MM.1S (cell line): ENCODE results near the gene ERV3-1.

Experiments
- DNase-seq: peaks from one replicate; pipeline ENCODE4 v3.0.0-alpha.2; 2015
- H2AFZ ChIP-seq: fragments of 300-600 bp; sonication (generic); 2 replicates; pipeline ENCODE4 v1.6.0; 2016; ENCODE audit warnings: antibody characterized with exemption, low read length
- H3F3A ChIP-seq: fragments of 300-600 bp; sonication (generic); 2 replicates; pipeline ENCODE4 v1.6.1; 2016; ENCODE audit warnings: mild to moderate bottlenecking, antibody characterized with exemption, low read length, moderate library complexity, mixed read lengths; ENCODE audit not compliant: insufficient read depth
- H3K27ac ChIP-seq: fragments of 300-600 bp; sonication (generic); 2 replicates; pipeline ENCODE4 v1.5.1; 2016; ENCODE audit warnings: mild to moderate bottlenecking, low read length
- H3K27me3 ChIP-seq: fragments of 300-600 bp; sonication (generic); replicated peaks from 2 replicates; pipeline ENCODE4 v1.6.0; 2016; ENCODE audit warnings: low read length; ENCODE audit not compliant: insufficient read depth
- H3K36me3 ChIP-seq: fragments of 300-600 bp; sonication (generic); replicated peaks from 2 replicates; pipeline ENCODE4 v1.6.1; 2016; ENCODE audit warnings: mild to moderate bottlenecking, low read length, mixed read lengths; ENCODE audit not compliant: insufficient read depth
- H3K4me1 ChIP-seq: fragments of 300-600 bp; sonication (generic); 2 replicates; pipeline ENCODE4 v1.6.1; 2016; ENCODE audit warnings: low read length, mixed read lengths
- H3K4me2 ChIP-seq: fragments of 300-600 bp; sonication (generic); 2 replicates; pipeline ENCODE4 v1.6.0; 2016; ENCODE audit warnings: low read depth, low read length
- H3K4me3 ChIP-seq: fragments of 300-600 bp; sonication (generic); 2 replicates; pipeline ENCODE4 v1.5.1; 2016; ENCODE audit warnings: low read length, mixed read lengths
- H3K79me2 ChIP-seq: fragments of 300-600 bp; sonication (generic); 2 replicates; pipeline ENCODE4 v1.6.1; 2016; ENCODE audit warnings: mixed run types, low read length, mixed read lengths
- H3K9ac ChIP-seq: fragments of 300-600 bp; sonication (generic); 2 replicates; pipeline ENCODE4 v1.6.1; 2016; ENCODE audit warnings: low read length, mixed read lengths
- H3K9me2 ChIP-seq: fragments of 300-600 bp; sonication (generic); replicated peaks from 2 replicates; pipeline ENCODE4 v1.6.1; 2016; ENCODE audit warnings: mild to moderate bottlenecking, low read length, mixed read lengths; ENCODE audit not compliant: insufficient read depth
- H3K9me3 ChIP-seq: fragments of 300-600 bp; sonication (generic); replicated peaks from 2 replicates; pipeline ENCODE4 v1.6.1; 2016; ENCODE audit warnings: mild to moderate bottlenecking, low read length, mixed read lengths; ENCODE audit not compliant: insufficient read depth
- H4K20me1 ChIP-seq: fragments of 300-600 bp; sonication (generic); 2 replicates; pipeline ENCODE4 v1.6.1; 2016; ENCODE audit warnings: mild to moderate bottlenecking, low read length, moderate library complexity, mixed read lengths; ENCODE audit not compliant: insufficient read depth
- CTCF ChIP-seq: fragments of 300-600 bp; sonication (generic); IDR thresholded peaks from 2 replicates; pipeline ENCODE4 v1.5.1; 2016; ENCODE audit warnings: antibody characterized with exemption, low read length, mixed read lengths
- EZH2 ChIP-seq: fragments of 300-600 bp; sonication (generic); optimal IDR thresholded peaks from 2 replicates; pipeline ENCODE3; 2017; ENCODE audit warnings: low read depth, mild to moderate bottlenecking, antibody characterized with exemption, low read length, mixed read lengths
- EZH2phosphoT487 ChIP-seq: fragments of 300-600 bp; sonication (generic); IDR thresholded peaks from 2 replicates; pipeline ENCODE4 v1.6.1; 2018; ENCODE audit warnings: antibody characterized with exemption, low read length

Gene ERV3-1

GRCh38 chr7:65004575-65004974 is 1.9 kb downstream of the ERV3-1 start:
- Histone ChIP-seq H2AFZ (no peak overlapping the region), H3K9me3 (no peaks in the 10 kb centered on the region), H3K9ac (no peak overlapping the region), H3K4me2 (no peak overlapping the region), H4K20me1 (no peaks in the 10 kb centered on the region), H3K4me1 (peaks cover 17% of the 10 kb centered on the region; the same call in 1 of the 2 replicates), H3K4me3 (no peak overlapping the region), H3F3A (peaks cover 4% of the 10 kb centered on the region; the same call in 1 of the 2 replicates), H3K36me3 (peaks cover 6% of the 10 kb centered on the region), H3K79me2 (peaks cover 58% of the 10 kb centered on the region), H3K27me3 (no peaks in the 10 kb centered on the region), H3K27ac (no peak overlapping the region), H3K9me2 (no peaks in the 10 kb centered on the region)
- TF ChIP-seq EZH2 (no peak), CTCF (no peak), EZH2phosphoT487 (no peak)
- no peak for DNase-seq

- no peaks in the 10 kb centered on the region for H3K27me3 ChIP-seq
- H3K9me3 ChIP-seq: no peaks in the 10 kb centered on the region
- peaks cover 6% of the 10 kb centered on the region for H3K36me3 ChIP-seq
- no peak for DNase-seq
- peaks cover 5% of the 10 kb centered on the region; the same call in 1 of the 2 replicates for H3F3A ChIP-seq
- no peaks in the 10 kb centered on the region for H4K20me1 ChIP-seq
- H2AFZ ChIP-seq: no peak overlapping the region
- H3K27ac ChIP-seq: no peak overlapping the region
- no peak overlapping the region for H3K9ac ChIP-seq
- no peaks in the 10 kb centered on the region for H3K9me2 ChIP-seq
- H3K4me1 ChIP-seq: peaks cover 25% of the 10 kb centered on the region
- peaks cover 62% of the 10 kb centered on the region for H3K79me2 ChIP-seq
- no peak for TF ChIP-seq CTCF
- no peak for TF ChIP-seq EZH2phosphoT487
- TF ChIP-seq EZH2: no peak
- no peak overlapping the region for H3K4me2 ChIP-seq
- H3K4me3 ChIP-seq: no peak overlapping the region
These were observed 3.4 kb downstream of the ERV3-1 start for GRCh38 chr7:65002972-65003585.

GRCh38 chr7:65001291-65001814 is 5.1 kb downstream of the ERV3-1 start:
- Histone ChIP-seq H3K4me1 (peaks cover 21% of the 10 kb centered on the region), H2AFZ (no peak overlapping the region), H3F3A (peaks cover 5% of the 10 kb centered on the region; the same call in 1 of the 2 replicates), H3K36me3 (peaks cover 6% of the 10 kb centered on the region), H3K4me2 (no peak overlapping the region), H3K27ac (peak overlapping the region; percentile 88; the same call in 1 of the 2 replicates), H4K20me1 (no peaks in the 10 kb centered on the region), H3K9me3 (no peaks in the 10 kb centered on the region), H3K9ac (no peak overlapping the region), H3K27me3 (no peaks in the 10 kb centered on the region), H3K79me2 (peaks cover 61% of the 10 kb centered on the region), H3K4me3 (no peak overlapping the region), H3K9me2 (no peaks in the 10 kb centered on the region)
- DNase-seq: no peak
- no peak for TF ChIP-seq EZH2
- no peak for TF ChIP-seq CTCF
- no peak for TF ChIP-seq EZH2phosphoT487
